SH-SY5Y (cell line): Measurements from ENCODE around the gene PHLPP1.

Experiments
- GATA2 ChIP-seq: IDR thresholded peaks from 2 replicates; pipeline ENCODE4 v1.6.1; 2011; ENCODE audit warnings: mild to moderate bottlenecking, low read depth, low read length
- GATA3 ChIP-seq: IDR thresholded peaks from 2 replicates; pipeline ENCODE4 v1.6.1; 2011; ENCODE audit warnings: low read depth, mild to moderate bottlenecking, low read length, moderate library complexity

DNA sequence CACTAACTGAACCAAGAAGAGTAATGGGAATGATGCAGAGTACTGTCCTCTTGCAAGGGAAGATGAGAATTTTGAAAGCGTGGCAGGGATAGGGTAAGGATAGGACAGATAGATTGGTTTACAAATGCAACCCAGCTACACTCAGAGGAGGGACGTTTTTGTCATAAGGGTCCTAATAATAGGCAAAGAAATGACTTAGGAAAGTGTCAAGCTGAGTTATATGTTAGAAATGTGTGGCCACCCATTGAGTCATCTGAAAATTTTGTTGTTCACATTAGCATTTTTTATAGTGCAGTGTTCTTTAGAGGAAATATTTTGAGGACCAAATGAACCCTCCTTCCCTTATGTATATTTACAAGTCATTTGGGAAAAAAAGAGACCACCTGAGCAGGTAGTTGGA, 137.5 kb downstream of the PHLPP1 start:
- TF ChIP-seq GATA2 (no peak), GATA3 (no peak)
